Endothelial cell of umbilical vein (primary cell): Measurements from ENCODE around the gene KCNK16.

Experiments
- CTCF ChIP-seq, 2 donors: IDR thresholded peaks; 1 replicate in 1 of 2; 2 replicates in 1 of 2; pipeline ENCODE4 v1.5.1; 2011; ENCODE audit warnings: low read length in 2 of 2, mild to moderate bottlenecking in 2 of 2, moderate library complexity in 2 of 2, control low read depth in 1 of 2, inconsistent platforms in 1 of 2, low read depth in 1 of 2; ENCODE audit not compliant: insufficient read depth in 1 of 2; ENCODE audit errors: extremely low read depth in 1 of 2
- FOS ChIP-seq: IDR thresholded peaks from 2 replicates; pipeline ENCODE4 v1.6.1; 2011; ENCODE audit warnings: mild to moderate bottlenecking, low read length, moderate library complexity, borderline replicate concordance; ENCODE audit not compliant: insufficient read depth
- JUN ChIP-seq: IDR thresholded peaks from 2 replicates; pipeline ENCODE4 v1.6.1; 2011; ENCODE audit warnings: borderline replicate concordance, low read depth; ENCODE audit not compliant: insufficient read length, insufficient read depth
- MAX ChIP-seq: IDR thresholded peaks from 2 replicates; pipeline ENCODE4 v1.6.1; 2011; ENCODE audit not compliant: insufficient read depth, insufficient read length
- MYC ChIP-seq: IDR thresholded peaks from one replicate; pipeline ENCODE4 v1.6.1; 2011; ENCODE audit warnings: mild to moderate bottlenecking, low read depth, low read length
- POLR2A ChIP-seq: IDR thresholded peaks from 2 replicates; pipeline ENCODE4 v1.6.1; 2012; ENCODE audit warnings: low read depth, mild to moderate bottlenecking, control low read depth, low read length
- POLR2AphosphoS5 ChIP-seq: IDR thresholded peaks from 2 replicates; pipeline ENCODE4 v1.6.1; 2012; ENCODE audit warnings: low read depth, mild to moderate bottlenecking, control low read depth, low read length, moderate library complexity; ENCODE audit not compliant: insufficient read depth

GRCh38 chr6:39317256-39317655, 5.2 kb downstream of the KCNK16 start:
- no peak for TF ChIP-seq CTCF (IDR thresholded peaks at IDR 0.05; ENCODE audit: extremely low read depth in 1 of 2, insufficient read depth in 1 of 2, low read depth in 1 of 2, low read length in 2 of 2)
- no peak for TF ChIP-seq POLR2A
- no peak for TF ChIP-seq MAX
- TF ChIP-seq MYC = no peak
- no peak for TF ChIP-seq POLR2AphosphoS5
- TF ChIP-seq JUN = no peak
- TF ChIP-seq FOS = no peak
